GM12878 (cell line): Measurements from ENCODE around the gene DRD2.

Experiments used
- BCL3 ChIP-seq: IDR thresholded peaks from 2 replicates; pipeline ENCODE4 v1.6.1; 2011; ENCODE audit warnings: borderline replicate concordance, low read depth, mild to moderate bottlenecking, moderate library complexity, low read length; ENCODE audit not compliant: insufficient read depth, poor library complexity, severe bottlenecking
- BHLHE40 ChIP-seq, 2 experiments: fragments of 450-650 bp in 1 of 2; IDR thresholded peaks; 2 replicates each; pipeline ENCODE4 v1.6.1; 2011 to 2017; ENCODE audit warnings: low read depth in 2 of 2, borderline replicate concordance in 1 of 2, improper control_type of control experiment in 1 of 2, low read length in 1 of 2, mild to moderate bottlenecking in 1 of 2
- BRCA1 ChIP-seq: IDR thresholded peaks from 2 replicates; pipeline ENCODE4 v1.6.1; 2011; ENCODE audit warnings: low read depth, low read length, improper control_type of control experiment
- CHD4 ChIP-seq: fragments of 200-600 bp; sonication (generic); IDR thresholded peaks from 2 replicates; pipeline ENCODE4 v1.6.1; 2016; ENCODE audit warnings: mild to moderate bottlenecking
- CTCF ChIP-seq, 3 experiments: IDR thresholded peaks in 2 of 3; conservative IDR thresholded peaks in 1 of 3; 2 replicates each; pipeline ENCODE4 v1.5.1; 2011; ENCODE audit warnings: low read depth in 3 of 3, low read length in 3 of 3, mild to moderate bottlenecking in 3 of 3, control low read depth in 2 of 3, moderate library complexity in 2 of 3, inconsistent platforms in 1 of 3, mixed read lengths in 1 of 3; ENCODE audit not compliant: control insufficient read depth in 2 of 3, insufficient read depth in 1 of 3; ENCODE audit errors: extremely low read depth in 1 of 3
- EZH2 ChIP-seq: IDR thresholded peaks from 2 replicates; pipeline ENCODE4 v1.6.1; 2012; ENCODE audit warnings: low read depth, mild to moderate bottlenecking, control low read depth, inconsistent platforms, low read length, borderline replicate concordance; ENCODE audit not compliant: control insufficient read depth
- REST ChIP-seq: IDR thresholded peaks from 2 replicates; pipeline ENCODE4 v1.6.1; 2012; ENCODE audit warnings: mild to moderate bottlenecking, low read depth, low read length
- RFX5 ChIP-seq: IDR thresholded peaks from 2 replicates; pipeline ENCODE4 v1.6.1; 2011; ENCODE audit warnings: low read depth, low read length, improper control_type of control experiment
- SRF ChIP-seq, 2 experiments: IDR thresholded peaks; 2 replicates each; pipeline ENCODE4 v1.6.1; 2011; ENCODE audit warnings: low read depth in 2 of 2, low read length in 2 of 2, mild to moderate bottlenecking in 1 of 2, moderate library complexity in 1 of 2
- YY1 ChIP-seq: IDR thresholded peaks from 2 replicates; pipeline ENCODE4 v1.6.1; 2011; ENCODE audit warnings: low read depth, mild to moderate bottlenecking, low read length

GRCh38 chr11:113397212-113397611 is 78.0 kb downstream of the DRD2 start:
- TF ChIP-seq SRF (IDR thresholded peaks at IDR 0.05; ENCODE audit: low read depth in 2 of 2, low read length in 2 of 2) (no peak), CTCF (IDR thresholded peaks at IDR 0.05 in 2 of 3, conservative IDR thresholded peaks at IDR 0.05 in 1 of 3; ENCODE audit: control insufficient read depth in 2 of 3, extremely low read depth in 1 of 3, insufficient read depth in 1 of 3, low read depth in 3 of 3, low read length in 3 of 3) (no peak), BRCA1 (no peak), BHLHE40 (IDR thresholded peaks at IDR 0.05; ENCODE audit: borderline replicate concordance in 1 of 2, low read depth in 2 of 2, low read length in 1 of 2) (no peak), REST (no peak), BCL3 (no peak), CHD4 (no peak), RFX5 (no peak), YY1 (no peak), EZH2 (no peak)
